ENCODE measurements around the gene DCC.

DNA sequence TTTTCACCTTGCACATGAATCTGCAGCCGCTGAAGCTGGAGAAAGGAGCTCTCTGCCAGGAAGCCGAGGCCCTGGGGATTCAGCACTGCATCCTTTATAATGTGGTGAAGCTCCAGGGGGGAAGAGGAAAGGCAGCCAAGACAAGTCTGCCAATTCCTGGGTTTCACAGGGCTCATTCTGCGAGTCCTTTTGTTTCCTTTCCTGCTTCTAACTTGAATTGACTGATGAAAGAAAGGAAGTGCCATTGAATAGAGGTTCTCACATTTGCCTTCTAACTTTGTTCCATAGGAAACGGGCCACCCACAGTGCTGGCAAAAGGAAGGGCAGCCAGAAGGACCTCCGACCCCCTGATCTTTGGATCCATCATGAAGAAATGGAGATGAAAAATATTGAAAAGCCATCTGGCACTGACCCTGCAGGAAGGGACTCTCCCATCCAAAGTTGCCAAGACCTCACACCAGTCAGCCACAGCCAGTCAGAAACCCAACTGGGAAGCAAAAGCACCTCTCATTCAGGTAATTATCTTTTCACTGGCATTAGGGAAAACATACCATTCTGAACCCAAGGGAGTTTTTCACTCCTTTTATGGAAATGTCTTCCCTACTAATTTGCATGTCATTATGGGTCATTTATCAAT, 1119.1 kb downstream of the DCC start:
- TF ChIP-seq GATA2 (IDR thresholded peaks at IDR 0.05; ENCODE audit: low read depth, low read length) (no peak), GATA3 (IDR thresholded peaks at IDR 0.05; ENCODE audit: low read depth, low read length) (no peak)
